Measurements from ENCODE around the gene DMBT1.
"Not testable (repeated sequence)": the region's sequence is repeated elsewhere in the genome, so short reads cannot be mapped to it uniquely, and the experiment has no call there.

Gene DMBT1

GRCh38 chr10:122557516-122557915 lies 3.0 kb upstream of the DMBT1 start:
- H3K4me3 ChIP-seq (ENCODE audit: low read length), result no peak overlapping the region
- no peak for TF ChIP-seq ZNF274 (IDR thresholded peaks at IDR 0.05; ENCODE audit: low read depth, low read length)

- no peak for TF ChIP-seq ZNF274 (IDR thresholded peaks at IDR 0.05; ENCODE audit: low read depth, low read length)
- H3K4me3 ChIP-seq (ENCODE audit: low read length), result no peak overlapping the region
These were observed 2.1 kb upstream of the DMBT1 start for GRCh38 chr10:122558452-122558851.

GRCh38 chr10:122559228-122559627 lies 1.3 kb upstream of the DMBT1 start:
- no peak for TF ChIP-seq ZNF274 (IDR thresholded peaks at IDR 0.05; ENCODE audit: low read depth, low read length)
- H3K4me3 ChIP-seq (ENCODE audit: low read length), result no peak overlapping the region

DNA sequence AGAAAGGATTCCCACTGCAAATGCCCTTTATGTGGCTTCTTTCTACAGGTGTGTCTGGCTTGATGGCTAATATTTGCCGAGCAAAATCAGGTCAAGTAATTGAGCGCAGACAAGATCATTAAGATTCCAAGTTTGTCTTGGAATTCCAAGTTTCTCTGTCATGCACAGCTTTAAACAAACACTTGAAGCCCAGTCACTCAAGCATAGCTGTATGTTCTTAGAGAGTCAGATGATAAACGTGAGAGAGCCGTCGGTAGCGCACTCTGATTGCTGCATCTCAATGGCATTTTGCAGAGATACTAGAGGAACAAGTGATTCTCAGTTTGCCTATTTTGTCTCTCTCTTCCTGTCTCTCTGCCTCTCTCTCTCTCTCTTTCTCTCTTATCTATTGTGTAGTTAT lies 658 bp downstream of the DMBT1 start:
- TF ChIP-seq ZNF274 (IDR thresholded peaks at IDR 0.05; ENCODE audit: low read depth, low read length), result no peak
- H3K4me3 ChIP-seq (ENCODE audit: low read length), result no peak overlapping the region

- H3K4me3 ChIP-seq (ENCODE audit: low read length), result no peak overlapping the region
- no peak for TF ChIP-seq ZNF274 (IDR thresholded peaks at IDR 0.05; ENCODE audit: low read depth, low read length)
These were observed 1.2 kb downstream of the DMBT1 start for GRCh38 chr10:122561792-122562191.

GRCh38 chr10:122564980-122565379 lies 4.4 kb downstream of the DMBT1 start:
- TF ChIP-seq ZNF274 (IDR thresholded peaks at IDR 0.05; ENCODE audit: low read depth, low read length), result no peak
- H3K4me3 ChIP-seq (ENCODE audit: low read length), result no peak overlapping the region

DNA sequence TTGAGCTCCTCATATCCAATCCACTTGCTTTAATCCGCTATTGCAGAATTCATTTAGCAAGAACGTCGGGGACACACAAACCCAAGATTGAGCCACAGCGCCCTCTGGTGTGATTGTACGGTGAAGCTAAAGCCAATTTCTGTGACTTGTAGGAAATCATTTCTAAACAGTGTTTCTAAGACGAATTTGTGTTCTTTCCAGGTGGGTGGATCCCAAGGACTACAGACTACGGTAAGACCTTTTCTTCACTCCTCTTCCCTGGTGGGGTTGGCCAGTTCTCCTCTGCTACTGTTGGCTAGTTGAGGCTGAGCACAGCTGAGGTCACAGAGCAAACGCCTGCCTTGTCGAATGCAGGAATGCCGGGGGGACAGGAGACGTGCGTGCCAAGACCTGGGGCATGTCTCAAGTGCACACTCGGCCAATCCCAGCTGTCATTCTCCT lies 5.2 kb downstream of the DMBT1 start:
- TF ChIP-seq ZNF274 (IDR thresholded peaks at IDR 0.05; ENCODE audit: low read depth, low read length), result no peak
- no peak overlapping the region for H3K4me3 ChIP-seq (ENCODE audit: low read length)

GRCh38 chr10:122566632-122567031 lies 6.1 kb downstream of the DMBT1 start:
- no peak for TF ChIP-seq ZNF274 (IDR thresholded peaks at IDR 0.05; ENCODE audit: low read depth, low read length)
- no peak overlapping the region for H3K4me3 ChIP-seq (ENCODE audit: low read length)

DNA sequence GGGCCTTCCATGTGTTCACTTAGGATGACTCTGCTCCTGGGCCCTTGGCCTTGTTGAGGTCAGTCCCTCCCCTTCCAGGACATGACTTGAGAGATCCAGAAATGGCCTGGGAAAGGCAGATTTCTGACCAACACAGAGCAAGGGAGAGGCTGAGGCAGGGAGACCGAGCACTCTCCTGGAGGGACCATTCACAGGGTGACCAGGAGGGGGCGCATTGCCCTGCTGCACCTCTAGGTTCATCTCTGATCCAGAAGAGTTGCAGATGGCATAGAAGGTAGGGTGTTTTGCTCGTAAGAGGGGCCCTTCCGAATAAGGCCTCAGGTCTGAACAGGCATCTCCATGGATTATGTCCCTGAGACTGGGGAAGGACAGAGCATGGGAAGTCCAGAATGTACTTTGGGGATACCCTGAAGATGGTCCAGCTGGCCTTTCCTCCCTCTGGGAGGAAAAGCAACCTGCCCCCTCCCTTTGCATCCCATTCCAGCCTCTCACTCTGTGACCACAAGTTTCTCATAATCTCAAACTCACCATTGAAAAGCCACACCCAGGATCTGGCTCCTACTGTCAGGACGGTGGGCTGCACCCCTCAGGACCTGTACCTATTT lies 6.6 kb downstream of the DMBT1 start:
- TF ChIP-seq ZNF274 (IDR thresholded peaks at IDR 0.05; ENCODE audit: low read depth, low read length), result no peak
- H3K4me3 ChIP-seq (ENCODE audit: low read length), result no peak overlapping the region

DNA sequence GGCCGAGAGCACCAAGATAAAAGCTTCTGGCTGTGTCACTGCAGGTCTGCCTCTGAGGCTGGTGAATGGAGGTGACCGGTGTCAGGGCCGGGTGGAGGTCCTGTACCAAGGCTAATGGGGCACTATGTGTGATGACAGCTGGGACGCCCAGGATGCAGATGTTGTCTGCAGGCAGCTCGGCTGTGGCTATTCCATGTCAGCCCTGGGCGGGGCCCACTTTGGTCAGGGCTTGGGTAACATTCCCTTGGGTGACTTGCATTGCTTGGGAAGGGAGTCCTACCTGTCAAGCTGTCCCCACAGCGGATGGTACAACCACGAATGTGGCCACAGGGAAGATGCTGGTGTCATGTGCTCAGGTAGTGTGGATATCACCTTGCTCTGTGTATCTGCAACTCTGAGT lies 8.0 kb downstream of the DMBT1 start:
- no peak overlapping the region for H3K4me3 ChIP-seq (ENCODE audit: low read length)
- TF ChIP-seq ZNF274 (IDR thresholded peaks at IDR 0.05; ENCODE audit: low read depth, low read length), result no peak

DNA sequence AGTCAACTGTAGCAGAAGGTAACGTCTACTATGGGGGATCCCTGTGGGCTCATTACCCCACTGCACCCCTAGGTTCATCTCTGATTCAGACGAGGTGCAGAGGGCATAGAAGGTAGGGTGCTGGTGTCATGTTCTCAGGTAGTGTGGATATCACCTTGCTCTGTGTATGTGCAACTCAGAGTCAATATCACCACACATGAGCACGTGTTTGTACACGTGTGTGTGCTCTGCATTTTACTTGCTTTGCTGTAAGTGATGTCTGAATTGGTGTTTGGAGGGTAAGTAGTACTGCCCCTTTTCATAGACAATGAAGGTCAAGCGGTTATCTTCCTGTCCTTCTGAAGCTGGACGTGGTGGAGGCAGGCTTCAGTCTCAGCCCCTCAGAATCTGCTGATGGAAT lies 10.4 kb downstream of the DMBT1 start:
- no peak for TF ChIP-seq ZNF274 (IDR thresholded peaks at IDR 0.05; ENCODE audit: low read depth, low read length)
- H3K4me3 ChIP-seq (ENCODE audit: low read length), result no peak overlapping the region

GRCh38 chr10:122571892-122572291 lies 11.3 kb downstream of the DMBT1 start:
- no peak overlapping the region for H3K4me3 ChIP-seq (ENCODE audit: low read length)
- no peak for TF ChIP-seq ZNF274 (IDR thresholded peaks at IDR 0.05; ENCODE audit: low read depth, low read length)

GRCh38 chr10:122575776-122576175 lies 15.2 kb downstream of the DMBT1 start:
- TF ChIP-seq ZNF274 (IDR thresholded peaks at IDR 0.05; ENCODE audit: low read depth, low read length), result no peak
- no peak overlapping the region for H3K4me3 ChIP-seq (ENCODE audit: low read length)

DNA sequence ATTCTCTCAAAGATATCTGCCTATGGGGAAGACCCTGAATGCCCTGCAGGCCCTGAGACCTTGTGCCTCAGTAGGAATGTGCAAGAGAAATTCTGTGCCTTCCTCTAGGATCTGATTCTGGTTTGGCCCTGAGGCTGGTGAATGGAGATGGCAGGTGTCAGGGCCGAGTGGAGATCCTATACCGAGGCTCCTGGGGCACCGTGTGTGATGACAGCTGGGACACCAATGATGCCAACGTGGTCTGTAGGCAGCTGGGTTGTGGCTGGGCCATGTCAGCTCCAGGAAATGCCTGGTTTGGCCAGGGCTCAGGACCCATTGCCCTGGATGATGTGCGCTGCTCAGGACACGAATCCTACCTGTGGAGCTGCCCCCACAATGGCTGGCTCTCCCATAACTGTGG lies 15.7 kb downstream of the DMBT1 start:
- H3K4me3 ChIP-seq (ENCODE audit: low read length), result no peak overlapping the region
- no peak for TF ChIP-seq ZNF274 (IDR thresholded peaks at IDR 0.05; ENCODE audit: low read depth, low read length)

DNA sequence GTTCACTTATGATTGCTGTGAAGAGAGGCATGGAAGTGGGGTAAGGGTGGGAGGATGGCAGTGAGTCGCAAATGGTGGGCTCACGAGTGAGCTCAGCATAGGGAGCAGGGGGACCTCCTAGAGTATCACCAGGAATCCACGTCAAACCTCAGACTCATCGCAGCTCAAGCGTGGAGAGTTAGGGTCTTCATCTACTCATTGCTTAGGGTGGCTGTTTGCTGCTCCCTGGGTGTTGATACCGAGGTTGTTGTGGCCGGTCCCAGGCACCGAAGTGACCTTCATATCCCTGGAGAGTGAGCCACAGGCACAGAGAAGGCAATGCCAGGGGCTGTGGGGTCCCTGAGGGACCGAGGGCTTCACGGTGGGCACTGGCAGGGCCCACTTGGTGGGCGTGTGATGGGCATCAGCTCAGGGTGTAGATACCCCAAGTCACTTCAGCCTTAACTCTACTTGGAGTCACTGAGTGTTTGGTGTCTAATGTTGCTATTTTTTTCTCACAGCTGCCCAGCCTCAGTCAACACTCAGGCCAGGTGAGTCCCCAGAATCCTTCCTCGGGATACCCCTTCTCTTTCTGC lies 16.8 kb downstream of the DMBT1 start:
- no peak for TF ChIP-seq ZNF274 (IDR thresholded peaks at IDR 0.05; ENCODE audit: low read depth, low read length)
- no peak overlapping the region for H3K4me3 ChIP-seq (ENCODE audit: low read length)

DNA sequence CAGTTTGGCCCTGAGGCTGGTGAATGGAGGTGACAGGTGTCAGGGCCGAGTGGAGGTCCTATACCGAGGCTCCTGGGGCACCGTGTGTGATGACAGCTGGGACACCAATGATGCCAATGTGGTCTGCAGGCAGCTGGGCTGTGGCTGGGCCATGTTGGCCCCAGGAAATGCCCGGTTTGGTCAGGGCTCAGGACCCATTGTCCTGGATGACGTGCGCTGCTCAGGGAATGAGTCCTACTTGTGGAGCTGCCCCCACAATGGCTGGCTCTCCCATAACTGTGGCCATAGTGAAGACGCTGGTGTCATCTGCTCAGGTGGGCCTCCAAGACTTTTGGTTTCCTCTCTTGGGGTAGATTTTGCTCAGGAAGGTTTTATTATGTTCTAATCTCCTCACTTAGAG lies 25.5 kb downstream of the DMBT1 start:
- not testable (repeated sequence) for H3K4me3 ChIP-seq (ENCODE audit: low read length)
